ENCODE data around the gene HSP90AB1. TPM values are rescaled to one million over a fixed set of nuclear protein-coding genes. Genes with fewer than 3 reads are reported as not detected.
"Not testable (repeated sequence)": the region's sequence is repeated elsewhere in the genome, so short reads cannot be mapped to it uniquely, and the experiment has no call there.

Gene HSP90AB1
- total RNA-seq, 2 experiments from 2014 or later = 2,366 to 2,390 TPM

GRCh38 chr6:44230034-44230675, 16.7 kb upstream of the HSP90AB1 start:
- ChIA-PET POLR2A (interaction anchor here (0.6 kb wide), 1 partner anchor 129 kb away, joined by 4 read pairs; no protein-coding TSS in a partner anchor), CTCF (no interaction called here)

- CTCF ChIA-PET, POLR2A ChIA-PET: not testable (repeated sequence)
These were observed 15.5 kb upstream of the HSP90AB1 start for GRCh38 chr6:44231426-44231825.

GRCh38 chr6:44232676-44233566, 14.0 kb upstream of the HSP90AB1 start:
- CTCF ChIA-PET = interaction anchor here (1.9 to 3.4 kb wide), 4 partner anchors 8 to 60 kb away, joined by 4 to 18 read pairs (median 12); no protein-coding TSS in a partner anchor
- POLR2A ChIA-PET = no interaction called here

GRCh38 chr6:44233567-44234100, 13.3 kb upstream of the HSP90AB1 start:
- POLR2A ChIA-PET = no interaction called here
- CTCF ChIA-PET = interaction anchor here (0.6 to 3.4 kb wide), 6 partner anchors 9 to 77 kb away, joined by 3 to 18 read pairs (median 6); no protein-coding TSS in a partner anchor

- ChIA-PET POLR2A (interaction anchor here (0.6 to 3.5 kb wide), 2 partner anchors 10 to 11 kb away, joined by 3 to 10 read pairs; no protein-coding TSS in a partner anchor), CTCF (interaction anchor here (0.6 to 3.4 kb wide), 12 partner anchors 9 to 137 kb away, joined by 3 to 18 read pairs (median 4); partner anchors contain the start of genes HSP90AB1 and SLC29A1)
These were observed 12.5 kb upstream of the HSP90AB1 start for GRCh38 chr6:44234101-44235025.

- ChIA-PET POLR2A (interaction anchor here (0.6 to 3.5 kb wide), 2 partner anchors 10 to 11 kb away, joined by 3 to 10 read pairs; no protein-coding TSS in a partner anchor), CTCF (interaction anchor here (1.0 to 3.4 kb wide), 8 partner anchors 10 to 138 kb away, joined by 3 to 18 read pairs (median 6); partner anchors contain the start of genes HSP90AB1 and SLC29A1)
These were observed 11.6 kb upstream of the HSP90AB1 start for GRCh38 chr6:44235269-44235668.

GRCh38 chr6:44235891-44236516, 10.9 kb upstream of the HSP90AB1 start:
- POLR2A ChIA-PET = interaction anchor here (1.3 to 3.5 kb wide), 2 partner anchors 9 to 12 kb away, joined by 5 to 10 read pairs; no protein-coding TSS in a partner anchor
- CTCF ChIA-PET = interaction anchor here (0.7 to 3.4 kb wide), 5 partner anchors 12 to 710 kb away, joined by 3 to 21 read pairs (median 4); partner anchors contain the start of gene SLC29A1

GRCh38 chr6:44237021-44237812, 9.7 kb upstream of the HSP90AB1 start:
- POLR2A ChIA-PET = interaction anchor here (1.0 to 3.5 kb wide), 3 partner anchors 10 to 17 kb away, joined by 4 to 27 read pairs (median 10); partner anchors contain the start of gene HSP90AB1
- CTCF ChIA-PET = interaction anchor here (0.7 to 3.0 kb wide), 8 partner anchors 8 to 711 kb away, joined by 3 to 21 read pairs (median 4); partner anchors contain the start of genes HSP90AB1 and SLC29A1

- ChIA-PET CTCF (interaction anchor here (0.8 to 3.0 kb wide), 8 partner anchors 8 to 103 kb away, joined by 3 to 21 read pairs (median 4); partner anchors contain the start of genes HSP90AB1 and SLC29A1), POLR2A (interaction anchor here (1.0 to 3.5 kb wide), 3 partner anchors 9 to 16 kb away, joined by 4 to 27 read pairs (median 10); partner anchors contain the start of gene HSP90AB1)
These were observed 9.0 kb upstream of the HSP90AB1 start for GRCh38 chr6:44237813-44238433.

- ChIA-PET POLR2A (interaction anchor here (2.2 kb wide), 1 partner anchor 8 kb away, joined by 27 read pairs; the partner anchor contains the start of gene HSP90AB1), CTCF (interaction anchor here (1.2 to 3.0 kb wide), 6 partner anchors 8 to 66 kb away, joined by 4 to 21 read pairs (median 7); partner anchors contain the start of genes HSP90AB1 and SLC29A1)
These were observed 8.1 kb upstream of the HSP90AB1 start for GRCh38 chr6:44238687-44239350.

GRCh38 chr6:44243345-44243744, 3.6 kb upstream of the HSP90AB1 start:
- POLR2A ChIA-PET = no interaction called here
- CTCF ChIA-PET = interaction anchor here (0.7 to 2.1 kb wide), 5 partner anchors 9 to 147 kb away, joined by 3 to 8 read pairs (median 4); no protein-coding TSS in a partner anchor

- ChIA-PET POLR2A (interaction anchor here (0.6 to 4.6 kb wide), 6 partner anchors 7 to 47 kb away, joined by 3 to 92 read pairs (median 16); partner anchors contain the start of genes SLC29A1 and SLC35B2), CTCF (interaction anchor here (0.8 to 2.6 kb wide), 6 partner anchors 8 to 73 kb away, joined by 3 to 8 read pairs (median 4); partner anchors contain the start of genes SLC29A1 and SLC35B2)
These were observed 1.4 kb upstream of the HSP90AB1 start for GRCh38 chr6:44245391-44245911.

GRCh38 chr6:44245912-44246662, 814 bp upstream of the HSP90AB1 start:
- POLR2A ChIA-PET = interaction anchor here (0.5 to 4.6 kb wide), 16 partner anchors 8 to 657 kb away, joined by 3 to 92 read pairs (median 5); partner anchors contain the start of genes CDC5L, GTPBP2, SLC29A1 and SLC35B2

More at GRCh38 chr6:44245912-44246662, 814 bp upstream of the HSP90AB1 start:
- CTCF ChIA-PET = interaction anchor here (0.8 to 2.7 kb wide), 10 partner anchors 8 to 73 kb away, joined by 3 to 22 read pairs (median 5); partner anchors contain the start of genes SLC29A1 and SLC35B2
